ENCODE results near the gene FBXO11.

Gene FBXO11

DNA sequence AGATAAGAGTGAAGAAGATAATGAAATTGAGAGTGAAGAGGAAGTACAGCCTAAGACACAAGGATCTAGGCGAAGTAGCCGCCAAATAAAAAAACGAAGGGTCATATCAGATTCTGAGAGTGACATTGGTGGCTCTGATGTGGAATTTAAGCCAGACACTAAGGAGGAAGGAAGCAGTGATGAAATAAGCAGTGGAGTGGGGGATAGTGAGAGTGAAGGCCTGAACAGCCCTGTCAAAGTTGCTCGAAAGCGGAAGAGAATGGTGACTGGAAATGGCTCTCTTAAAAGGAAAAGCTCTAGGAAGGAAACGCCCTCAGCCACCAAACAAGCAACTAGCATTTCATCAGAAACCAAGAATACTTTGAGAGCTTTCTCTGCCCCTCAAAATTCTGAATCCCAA, 107.7 kb downstream of the FBXO11 start:
- no peak for DNase-seq (ENCODE audit: extremely low read depth in 1 of 2, low read depth in 1 of 2)

DNA sequence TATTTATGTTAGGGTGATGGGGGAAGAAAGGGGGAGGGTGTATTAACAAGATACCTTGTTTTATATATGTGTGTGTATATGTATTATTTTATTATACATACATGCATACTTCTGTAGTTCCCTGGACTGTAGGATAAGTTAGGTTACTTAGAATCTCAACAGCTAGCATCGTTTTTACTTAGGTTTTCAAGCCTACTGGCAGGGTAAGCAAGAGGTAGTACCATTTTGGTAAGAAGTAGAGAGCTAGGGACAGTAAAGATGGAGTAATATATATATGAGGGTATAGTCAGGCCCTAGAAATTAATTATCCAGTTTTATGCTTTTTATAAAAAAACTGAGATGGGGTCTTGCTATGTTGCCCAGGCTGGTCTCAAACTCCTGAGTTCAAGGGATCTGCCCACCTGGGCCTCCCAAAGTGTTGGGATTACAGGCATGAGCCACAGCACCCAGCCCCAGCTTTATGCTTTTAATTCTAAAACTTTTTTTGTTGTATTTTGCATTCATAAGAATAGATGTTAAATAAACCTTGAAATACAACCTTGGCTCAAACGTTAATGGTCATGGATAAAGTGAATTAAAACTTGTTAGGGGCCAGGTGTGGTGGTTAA, 110.1 kb downstream of the FBXO11 start:
- DNase-seq (ENCODE audit: extremely low read depth in 1 of 2, low read depth in 1 of 2) = no peak

DNA sequence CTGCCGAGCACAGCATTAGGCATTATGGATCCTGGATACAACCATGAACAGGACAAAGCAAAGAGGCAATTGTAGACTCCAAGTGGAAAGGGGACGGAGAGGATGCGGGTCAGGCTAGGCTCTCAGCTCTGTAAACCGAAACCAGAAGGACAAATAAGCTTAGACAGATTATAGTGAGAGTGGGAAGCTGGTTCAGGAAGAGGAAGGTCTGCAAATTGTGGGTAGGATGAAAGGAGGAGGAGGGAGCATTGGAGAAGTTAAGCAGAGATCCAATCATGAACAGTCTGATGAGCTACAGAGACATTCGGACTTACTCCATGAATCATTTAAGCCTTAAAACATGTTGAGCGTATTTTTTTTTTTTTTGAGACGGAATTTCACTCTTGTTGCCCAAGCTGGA, 120.3 kb downstream of the FBXO11 start:
- DNase-seq (ENCODE audit: extremely low read depth in 1 of 2, low read depth in 1 of 2) = no peak

DNA sequence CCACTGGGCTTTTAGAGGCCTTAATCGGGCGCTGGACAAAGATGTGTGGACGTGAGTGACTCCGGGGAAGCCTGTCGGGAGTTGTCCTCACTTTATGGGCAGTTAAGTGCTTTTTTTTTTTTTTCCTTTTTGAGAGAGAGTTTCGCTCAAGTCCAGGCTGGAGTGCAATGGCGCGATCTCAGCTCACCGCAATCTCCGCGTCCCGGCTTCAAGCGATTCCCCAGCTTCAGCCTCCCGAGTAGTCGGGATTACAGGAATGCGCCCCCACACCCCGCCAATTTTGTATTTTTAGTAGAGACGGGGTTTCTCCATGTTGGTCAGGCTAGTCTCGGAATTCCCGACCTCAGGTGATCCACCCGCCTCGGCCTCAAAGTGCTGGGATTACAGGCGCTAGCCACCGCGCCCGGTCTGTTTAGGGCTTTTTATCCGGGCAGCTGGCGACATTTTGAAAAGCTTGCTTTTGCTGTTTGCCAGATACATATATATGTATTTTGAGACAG, 121.9 kb downstream of the FBXO11 start:
- no peak for DNase-seq (ENCODE audit: extremely low read depth in 1 of 2, low read depth in 1 of 2)

DNA sequence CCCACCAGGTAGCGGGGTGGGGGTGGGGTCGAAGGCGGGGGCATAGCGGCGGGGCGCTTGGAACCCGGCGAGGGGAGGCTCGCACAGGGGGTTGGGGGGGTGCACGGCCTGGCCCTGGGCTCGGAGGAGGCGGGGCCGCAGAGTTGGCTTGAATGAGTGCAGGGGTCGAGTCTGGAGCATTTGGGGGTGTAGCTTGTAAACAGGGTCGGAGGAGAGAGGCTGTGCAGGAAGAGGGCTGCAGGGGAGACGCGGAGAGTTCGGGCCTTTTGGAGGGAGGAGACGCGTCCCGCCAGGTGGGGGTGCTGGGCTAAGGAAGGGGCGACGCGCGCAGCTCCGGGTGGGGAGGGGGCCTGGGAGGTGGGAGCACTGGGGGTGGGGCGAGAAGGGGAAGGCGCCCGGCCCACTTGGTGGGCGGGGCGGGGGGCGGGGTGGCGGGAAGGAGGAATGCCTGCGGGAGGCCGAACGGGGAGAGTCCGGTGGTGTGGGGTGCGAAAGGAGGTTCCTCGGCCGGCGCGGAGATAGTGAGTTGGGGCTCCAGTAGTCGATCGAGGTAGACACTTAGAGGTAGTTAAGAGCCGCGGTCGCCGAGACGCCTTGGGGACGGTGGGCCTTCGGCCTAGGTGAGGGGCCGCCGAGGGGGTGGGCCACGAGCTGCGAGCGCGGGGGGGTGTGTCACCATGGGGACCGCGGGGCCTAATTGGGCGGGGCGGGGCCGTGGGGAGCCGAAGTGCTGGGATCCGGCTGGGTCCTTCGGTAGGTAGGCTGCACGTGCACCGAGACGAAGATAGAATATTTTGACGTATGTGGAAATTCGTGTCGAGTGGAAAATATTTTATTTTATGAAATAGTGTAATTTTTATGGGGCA, 122.6 kb downstream of the FBXO11 start:
- peak; percentile 31 to 53 for DNase-seq (ENCODE audit: extremely low read depth in 1 of 2, low read depth in 1 of 2)

DNA sequence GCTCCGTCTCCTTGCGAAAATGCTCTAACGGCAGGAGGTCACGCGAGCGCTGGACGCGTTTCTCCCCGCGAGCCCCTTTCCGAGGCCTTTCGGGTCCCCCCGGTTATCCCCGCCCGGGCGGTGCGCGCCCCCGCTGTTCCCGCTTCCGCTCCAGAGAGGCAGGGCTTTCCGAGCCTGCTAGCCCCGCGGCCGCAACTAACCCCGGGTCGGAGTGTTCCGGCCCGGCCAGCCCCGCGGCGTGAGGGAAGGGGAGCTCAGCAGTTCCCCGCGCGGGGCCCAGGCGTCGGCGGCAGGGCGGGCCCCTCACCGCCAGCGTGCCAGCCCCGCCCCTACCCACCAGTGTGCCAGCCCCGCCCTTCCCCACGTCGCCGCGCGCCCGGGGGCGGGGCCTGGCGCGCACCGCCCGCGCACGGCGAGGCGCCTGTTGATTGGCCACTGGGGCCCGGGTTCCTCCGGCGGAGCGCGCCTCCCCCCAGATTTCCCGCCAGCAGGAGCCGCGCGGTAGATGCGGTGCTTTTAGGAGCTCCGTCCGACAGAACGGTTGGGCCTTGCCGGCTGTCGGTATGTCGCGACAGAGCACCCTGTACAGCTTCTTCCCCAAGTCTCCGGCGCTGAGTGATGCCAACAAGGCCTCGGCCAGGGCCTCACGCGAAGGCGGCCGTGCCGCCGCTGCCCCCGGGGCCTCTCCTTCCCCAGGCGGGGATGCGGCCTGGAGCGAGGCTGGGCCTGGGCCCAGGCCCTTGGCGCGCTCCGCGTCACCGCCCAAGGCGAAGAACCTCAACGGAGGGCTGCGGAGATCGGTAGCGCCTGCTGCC, 123.4 kb downstream of the FBXO11 start, which contains the start of gene MSH6:
Gene MSH6 (plus strand): TSS at position 475 of the 815 bp plus-strand sequence. CDS start 89 bp downstream, at position 564.
- peak; percentile 51 to 80 for DNase-seq (ENCODE audit: extremely low read depth in 1 of 2, low read depth in 1 of 2)

DNA sequence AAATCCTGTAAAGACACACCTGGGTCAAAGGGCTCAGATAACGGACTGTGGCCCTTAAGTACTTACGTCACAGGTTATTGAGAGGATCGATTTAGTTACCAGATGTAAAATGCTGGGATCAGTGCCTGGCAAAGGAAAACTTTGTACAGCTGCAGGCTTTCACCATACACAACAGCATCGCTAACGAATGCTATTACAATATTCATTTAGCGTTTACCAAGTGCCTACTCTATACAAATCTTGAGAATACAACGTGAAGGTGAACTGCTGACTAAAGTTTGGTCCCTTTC, 124.0 kb downstream of the FBXO11 start:
- no peak for DNase-seq (ENCODE audit: extremely low read depth in 1 of 2, low read depth in 1 of 2)

DNA sequence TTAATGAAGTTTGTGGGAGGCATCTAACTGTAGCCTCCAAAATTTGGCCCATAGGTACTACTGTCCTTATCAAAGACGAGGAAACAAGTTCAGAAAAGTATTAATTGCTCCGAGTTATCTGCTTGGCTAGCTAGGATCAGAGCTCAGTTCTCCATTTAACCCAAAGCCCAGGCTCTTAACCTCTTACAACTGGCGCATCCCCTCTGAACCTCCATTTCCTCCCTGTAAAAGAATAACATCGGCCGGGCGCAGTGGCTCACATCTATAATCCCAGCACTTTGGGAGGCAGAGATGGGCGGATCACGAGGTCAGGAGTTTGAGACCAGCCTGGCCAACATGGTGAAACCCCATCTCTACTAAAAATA, 126.9 kb downstream of the FBXO11 start:
- no peak for DNase-seq (ENCODE audit: extremely low read depth in 1 of 2, low read depth in 1 of 2)

DNA sequence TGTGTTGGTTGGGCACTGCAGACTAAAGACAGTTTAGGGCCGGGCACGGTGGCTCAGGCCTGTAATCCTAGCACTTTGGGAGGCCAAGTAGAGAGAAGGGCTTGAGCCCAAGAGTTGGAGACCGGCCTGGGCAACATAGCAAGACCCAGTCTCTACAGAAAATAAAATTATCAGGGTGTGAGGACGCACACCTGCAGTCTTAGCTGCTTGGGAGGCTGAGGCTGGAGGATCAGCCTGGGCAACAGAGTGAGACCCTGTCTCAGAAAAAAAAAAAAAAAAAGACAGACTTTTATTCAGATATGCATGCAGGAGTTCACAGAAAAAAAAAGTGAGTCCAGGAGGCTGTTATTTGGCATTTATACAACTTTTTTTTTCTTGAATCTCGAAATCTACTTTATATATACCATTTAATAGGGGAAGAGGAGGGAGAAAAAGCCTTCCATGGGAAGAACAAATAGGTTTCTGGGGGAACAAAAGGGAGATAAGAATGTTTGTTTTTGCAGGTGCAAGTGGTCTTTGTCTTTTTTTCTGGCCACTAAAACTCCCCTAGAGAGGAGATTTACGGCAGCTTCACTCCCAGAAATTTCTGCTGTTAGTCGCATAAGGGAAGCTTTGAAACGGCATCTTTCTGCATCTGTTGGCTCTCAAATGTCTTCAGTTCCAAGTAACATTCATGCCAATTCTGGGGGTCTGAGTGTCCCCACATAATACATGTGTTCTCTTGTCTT, 127.4 kb downstream of the FBXO11 start:
- DNase-seq (ENCODE audit: extremely low read depth in 1 of 2, low read depth in 1 of 2) = no peak

DNA sequence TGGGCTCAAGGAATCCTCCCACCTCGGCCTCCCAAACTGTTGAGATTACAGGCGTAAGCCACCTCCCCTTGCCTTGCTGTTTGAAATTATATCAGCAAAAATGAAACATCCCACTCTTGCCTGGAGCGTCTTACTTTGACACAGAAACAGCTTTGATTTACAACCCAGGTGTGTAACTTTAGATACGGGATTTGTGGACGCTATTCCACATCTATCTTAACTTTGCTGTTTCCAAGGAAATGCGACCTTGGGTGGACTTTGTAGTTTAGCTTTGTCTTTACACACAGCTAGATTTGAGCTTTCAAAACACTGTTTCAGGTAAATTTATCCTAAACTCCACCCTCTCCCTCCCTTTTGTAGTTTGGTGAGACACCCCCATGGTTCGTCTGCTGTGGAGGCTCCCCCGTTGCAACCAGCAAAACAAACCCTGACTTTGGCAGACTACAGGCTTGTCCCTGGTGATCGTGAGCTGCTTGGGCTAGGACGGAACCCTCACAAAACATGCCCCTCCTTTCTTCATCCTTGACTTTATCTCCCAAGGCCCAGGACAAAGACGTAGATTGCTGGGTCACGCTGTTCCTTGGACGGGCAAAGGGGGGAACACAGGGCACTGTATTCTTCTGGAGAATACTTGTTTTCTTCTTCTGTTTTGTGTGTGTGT, 128.9 kb downstream of the FBXO11 start:
- no peak for DNase-seq (ENCODE audit: extremely low read depth in 1 of 2, low read depth in 1 of 2)

DNA sequence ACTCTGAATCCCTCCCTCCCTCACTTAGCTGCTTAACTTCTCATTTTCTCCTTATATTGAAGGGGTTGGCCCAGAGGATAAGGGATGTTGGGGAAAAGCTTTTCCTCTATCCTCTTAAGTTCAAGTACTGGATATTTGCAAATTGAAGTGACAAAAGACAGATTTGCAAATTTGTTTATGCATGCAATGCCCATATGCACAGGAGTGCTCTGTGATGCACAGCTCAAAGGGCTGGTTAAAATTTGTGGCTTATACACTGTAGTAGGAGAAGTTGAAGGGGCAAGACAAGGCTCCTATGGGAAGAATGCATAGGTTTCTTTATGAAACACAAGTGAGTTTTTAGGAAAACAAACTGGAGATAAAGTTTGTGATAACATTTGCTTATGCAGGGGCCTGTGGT, 131.7 kb downstream of the FBXO11 start:
- no peak for DNase-seq (ENCODE audit: extremely low read depth in 1 of 2, low read depth in 1 of 2)

DNA sequence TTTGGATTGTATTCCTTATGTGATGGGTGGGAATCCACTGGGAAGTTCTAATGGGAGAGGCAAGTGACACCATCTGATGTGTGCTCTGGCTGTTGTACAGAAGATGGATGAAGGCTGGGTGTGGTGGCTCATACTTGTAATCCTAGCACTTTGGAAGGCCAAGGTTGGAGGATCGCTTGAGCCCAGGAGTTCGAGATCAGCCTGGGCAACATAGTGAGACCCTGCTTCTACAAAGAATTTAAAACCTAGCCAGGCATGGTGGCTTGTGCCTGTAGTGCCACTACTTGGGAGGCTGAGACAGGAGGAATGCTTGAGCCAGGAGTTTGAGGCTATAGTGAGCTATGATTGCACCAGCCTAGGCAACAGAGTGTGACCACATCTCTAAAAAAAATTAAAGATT, 134.0 kb downstream of the FBXO11 start:
- DNase-seq (ENCODE audit: extremely low read depth in 1 of 2, low read depth in 1 of 2) = no peak

DNA sequence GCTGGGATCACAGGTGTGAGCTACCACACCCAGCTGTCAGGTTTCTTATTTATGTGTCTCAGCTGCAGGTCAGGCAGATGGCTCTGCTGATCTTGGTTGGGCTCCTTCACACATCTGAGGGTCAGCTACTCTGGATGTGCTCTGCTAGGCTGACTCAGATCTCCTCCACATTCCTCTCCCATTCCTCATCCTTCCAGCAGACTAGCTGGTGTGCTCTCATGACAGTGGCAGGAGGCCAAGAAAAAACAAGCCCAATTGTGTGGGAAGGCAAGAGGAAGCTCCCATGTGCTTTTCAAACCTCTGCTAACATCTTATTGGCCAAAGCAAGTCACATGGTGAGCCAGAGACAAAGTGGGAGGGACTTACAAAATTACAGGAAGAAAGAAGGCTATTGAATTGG, 135.1 kb downstream of the FBXO11 start:
- no peak for DNase-seq (ENCODE audit: extremely low read depth in 1 of 2, low read depth in 1 of 2)

DNA sequence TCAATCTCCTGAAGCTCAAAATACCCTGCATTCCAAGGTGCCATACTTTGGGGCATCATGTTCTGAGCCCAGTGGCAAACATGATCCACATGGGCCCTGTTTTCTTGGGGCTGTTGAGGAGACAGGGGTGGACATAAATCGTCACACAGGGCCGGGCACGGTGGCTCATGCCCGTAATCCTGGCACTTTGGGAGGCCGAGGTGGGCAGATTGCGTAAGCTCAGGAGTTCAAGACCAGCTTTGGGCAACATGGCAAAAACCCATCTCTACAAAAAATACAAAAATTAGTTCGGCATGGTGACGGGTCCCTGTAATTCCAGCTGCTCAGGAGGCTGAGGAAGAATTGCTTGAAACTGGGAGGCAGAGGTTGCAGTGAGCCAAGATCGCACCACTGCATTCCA, 137.0 kb downstream of the FBXO11 start:
- DNase-seq (ENCODE audit: extremely low read depth in 1 of 2, low read depth in 1 of 2) = no peak

DNA sequence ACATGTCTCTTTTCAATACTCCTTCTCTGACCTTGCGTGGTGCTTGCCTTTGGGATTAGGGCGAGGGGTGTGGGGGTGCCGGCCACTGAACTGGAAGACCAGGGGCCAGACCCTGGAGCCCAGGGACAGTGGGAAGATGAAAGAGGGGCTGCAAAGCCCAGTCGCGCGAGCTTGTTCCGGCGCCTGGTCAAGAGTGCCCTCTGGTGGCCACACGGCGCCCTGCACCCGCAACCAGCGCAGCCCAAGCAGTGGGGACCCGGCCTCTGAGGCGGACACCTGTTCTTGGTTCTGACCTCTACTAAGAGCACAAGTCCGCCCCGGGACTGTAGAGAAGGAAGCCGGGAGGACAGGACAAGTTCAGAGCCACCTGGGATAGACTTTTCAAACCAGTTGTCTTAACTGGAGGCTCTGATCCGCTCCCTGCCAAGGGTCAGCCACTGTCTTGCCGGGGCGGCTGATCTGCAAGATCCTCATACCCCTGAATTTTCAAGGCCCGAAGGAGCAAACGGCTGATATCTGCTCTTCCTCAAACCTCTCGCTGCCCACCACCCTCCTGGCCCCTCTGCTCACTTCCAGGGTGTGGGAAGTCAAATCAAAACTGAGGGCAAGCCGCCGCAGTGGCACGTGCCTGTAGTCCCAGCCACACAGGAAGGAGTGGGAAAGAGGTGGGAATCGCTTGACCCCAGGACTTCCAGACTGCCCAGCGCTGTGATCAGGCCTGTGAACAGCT, 138.3 kb downstream of the FBXO11 start:
- DNase-seq (ENCODE audit: extremely low read depth in 1 of 2, low read depth in 1 of 2) = peak in 1 of 2 donors; percentile 61

DNA sequence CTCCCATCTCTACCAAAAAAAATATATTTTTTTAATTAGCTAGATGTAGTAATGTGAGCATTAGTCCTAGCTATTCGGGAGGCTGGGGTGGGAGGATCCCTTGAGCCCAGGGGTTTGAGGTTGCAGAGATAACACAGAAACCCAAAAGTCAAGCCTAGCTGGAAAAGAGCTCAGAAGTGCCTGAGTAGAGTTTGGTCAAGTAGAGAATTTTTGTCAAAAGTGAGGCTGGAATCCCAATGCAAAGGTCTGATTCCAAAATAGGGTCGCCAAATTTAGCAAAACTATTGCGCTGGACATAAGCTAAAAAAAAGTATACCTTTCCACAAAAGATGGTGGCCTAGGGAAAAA, 138.8 kb downstream of the FBXO11 start:
- no peak for DNase-seq (ENCODE audit: extremely low read depth in 1 of 2, low read depth in 1 of 2)

DNA sequence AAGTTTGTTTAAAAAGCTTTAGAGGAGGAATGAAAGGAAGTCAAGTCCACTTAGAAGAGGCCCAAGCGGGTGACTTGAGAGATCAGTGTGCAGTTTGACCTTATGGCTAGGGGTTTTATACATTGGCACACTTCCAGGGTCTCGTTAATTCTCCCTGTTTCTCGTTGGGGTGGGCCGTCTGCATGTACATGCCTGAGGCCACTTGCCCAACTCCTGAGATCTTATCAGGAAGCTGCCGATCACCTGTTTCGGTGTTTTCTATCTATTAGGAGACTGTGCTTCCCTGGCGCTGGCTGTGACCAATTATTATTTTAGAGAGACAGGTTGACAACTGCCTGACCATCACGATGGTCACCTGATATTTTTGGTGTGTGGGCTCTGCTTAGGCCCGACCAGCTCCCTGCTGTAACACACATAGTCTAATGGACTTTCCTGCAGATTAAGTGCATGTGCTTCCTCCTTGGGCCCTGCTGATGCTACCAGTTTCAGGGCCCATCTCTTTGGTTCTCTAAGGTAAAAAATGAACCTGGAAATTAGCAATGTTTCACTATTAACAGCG, 154.4 kb downstream of the FBXO11 start:
- no peak for DNase-seq (ENCODE audit: extremely low read depth in 1 of 2, low read depth in 1 of 2)

DNA sequence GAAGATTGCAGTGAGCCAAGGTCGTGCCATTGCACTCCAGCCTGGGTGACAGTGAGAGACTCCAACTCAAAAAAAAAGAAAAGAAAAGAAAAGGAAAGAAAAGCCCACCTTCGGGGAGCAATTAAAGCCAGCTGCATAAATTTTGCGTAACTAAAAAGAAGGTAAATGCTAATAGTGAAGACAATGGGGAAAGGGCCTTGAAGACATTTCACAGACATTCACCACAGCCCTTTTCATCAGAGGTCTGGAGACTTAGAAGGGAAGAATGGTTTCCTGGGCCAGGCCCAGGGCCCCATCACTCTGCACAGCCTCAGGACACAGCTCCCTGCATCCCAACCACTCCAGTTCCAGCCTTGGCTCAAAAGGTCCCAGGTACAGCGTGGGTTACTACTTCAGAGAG, 158.4 kb downstream of the FBXO11 start:
- DNase-seq (ENCODE audit: extremely low read depth in 1 of 2, low read depth in 1 of 2) = no peak

DNA sequence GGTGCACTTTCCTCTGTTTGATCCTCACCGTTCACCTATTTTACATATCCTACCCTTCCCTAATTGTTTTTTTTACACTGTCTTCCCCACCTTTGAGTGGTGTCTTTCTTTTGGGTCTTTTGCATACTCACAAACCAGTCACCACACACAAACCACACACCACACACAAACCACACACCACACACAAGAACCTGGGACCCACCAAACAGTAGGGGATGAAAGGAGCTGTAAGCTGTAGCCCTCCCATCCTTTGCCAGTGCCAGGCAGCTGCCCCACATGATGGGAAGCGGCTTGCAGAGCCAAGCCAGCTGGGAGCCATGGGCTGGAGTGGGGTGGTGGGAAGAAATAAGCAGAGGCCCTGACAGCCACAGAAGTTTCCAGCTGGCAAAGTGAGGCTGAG, 162.2 kb downstream of the FBXO11 start:
- DNase-seq (ENCODE audit: extremely low read depth in 1 of 2, low read depth in 1 of 2) = no peak

DNA sequence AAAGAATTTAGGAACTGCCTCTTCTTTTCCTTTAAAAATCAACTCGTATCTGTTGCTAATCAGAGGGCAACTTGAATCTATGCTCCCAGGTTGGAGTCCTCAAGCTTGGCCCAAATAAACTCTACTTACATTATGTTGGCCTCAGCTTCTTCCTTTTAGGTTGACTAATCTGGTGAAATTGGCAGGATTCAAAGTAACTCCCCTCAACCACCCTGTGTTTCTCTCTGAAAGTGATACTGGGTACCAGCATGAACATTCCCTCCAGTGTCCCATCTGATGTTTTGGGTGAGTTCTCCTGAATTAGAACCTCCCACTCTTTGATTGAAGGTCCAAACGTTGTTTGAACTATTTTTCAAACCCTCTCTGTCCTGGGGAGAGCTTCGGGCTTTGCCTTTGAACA, 164.7 kb downstream of the FBXO11 start:
- no peak for DNase-seq (ENCODE audit: extremely low read depth in 1 of 2, low read depth in 1 of 2)

Data from activated CD8-positive, alpha-beta memory T cell treated with anti-CD3 and anti-CD28 coated beads for 1 hour (primary cell).